ENCODE data around the gene THSD7A. TPM values are rescaled to one million over a fixed set of nuclear protein-coding genes. Genes with fewer than 3 reads are reported as not detected.

Gene THSD7A
- total and polyA plus RNA-seq, 2 of the 4 experiments (the other 2 are of a cell fraction), result 0.02 to 0.18 TPM

DNA sequence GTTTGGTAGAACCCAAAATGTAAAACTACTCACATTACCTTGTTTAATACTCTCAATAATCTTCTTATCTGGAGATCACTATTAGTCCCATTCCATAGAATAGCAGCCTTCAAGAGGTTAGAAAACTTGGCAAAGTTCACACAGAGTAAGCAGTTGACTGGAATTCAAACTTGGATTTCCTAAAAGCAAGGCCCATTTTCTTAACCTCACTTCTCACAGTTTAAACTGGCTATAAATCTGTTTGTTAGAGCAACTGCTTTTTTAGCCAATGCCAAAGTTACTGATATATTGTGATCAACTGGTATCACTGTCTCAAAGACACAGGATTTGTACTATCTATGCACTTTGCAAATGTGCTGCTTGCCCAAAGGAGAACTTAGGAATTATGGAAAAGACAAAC, 230.2 kb downstream of the THSD7A start:
- Histone ChIP-seq H3K4me2 (ENCODE audit: low read depth, low read length) (no peak overlapping the region), H2BK5ac (ENCODE audit: low read depth, low read length, poor library complexity, severe bottlenecking) (no peak overlapping the region), H2AK9ac (replicated peaks; ENCODE audit: low read depth, low read length, poor library complexity) (no peak overlapping the region), H3K4ac (ENCODE audit: low read depth, low read length) (no peak overlapping the region), H4K91ac (ENCODE audit: insufficient read depth, low read depth, low read length) (no peak overlapping the region), H3K9me3 (ENCODE audit: control insufficient read depth, insufficient read depth, low read length) (peaks cover 7% of the 10 kb centered on the region), H3K27ac (ENCODE audit: insufficient read depth, low read length) (no peak overlapping the region), H2BK120ac (ENCODE audit: low read depth, low read length) (no peak overlapping the region), H3K79me1 (ENCODE audit: low read depth in 1 of 2, low read length in 2 of 2) (no peaks in the 10 kb centered on the region), H3K27me3 (ENCODE audit: control insufficient read depth, insufficient read depth, low read length) (no peaks in the 10 kb centered on the region), H3K4me1 (ENCODE audit: control insufficient read depth, insufficient read depth, low read length) (no peaks in the 10 kb centered on the region), H3K4me3 (ENCODE audit: insufficient read depth, low read depth, low read length) (no peak overlapping the region), H2BK15ac (ENCODE audit: low read depth, low read length) (no peak overlapping the region), H3K14ac (replicated peaks; ENCODE audit: low read depth, low read length) (no peak overlapping the region), H4K20me1 (ENCODE audit: insufficient read depth, low read length) (no peaks in the 10 kb centered on the region), H4K8ac (ENCODE audit: low read depth in 2 of 2, low read length in 2 of 2) (no peak overlapping the region), H3K18ac (ENCODE audit: low read depth, low read length) (no peak overlapping the region), H2AK5ac (ENCODE audit: low read depth, low read length) (no peak overlapping the region), H2BK20ac (ENCODE audit: low read depth, low read length) (no peak overlapping the region), H3K9me1 (ENCODE audit: insufficient read depth, low read length) (no peaks in the 10 kb centered on the region), H3K9ac (ENCODE audit: low read depth, low read length) (no peak overlapping the region), H4K5ac (ENCODE audit: low read depth, low read length) (no peak overlapping the region), H3K36me3 (ENCODE audit: control insufficient read depth, insufficient read depth, low read length) (no peaks in the 10 kb centered on the region), H3K23ac (ENCODE audit: low read depth, low read length) (no peak overlapping the region), H2AFZ (replicated peaks; ENCODE audit: low read length, poor library complexity) (no peak overlapping the region), H3K56ac (ENCODE audit: extremely low read depth, insufficient read depth, low read length) (no peak overlapping the region)
- BruUV-seq (replicated peaks), result no TSS peak
- POLR2A ChIA-PET (ENCODE audit: unreplicated experiment), result no interaction called here
- TF ChIP-seq RFX5 (IDR thresholded peaks at IDR 0.05; ENCODE audit: low read depth, low read length), result no peak
- TF ChIP-seq MXI1 (IDR thresholded peaks at IDR 0.05; ENCODE audit: borderline replicate concordance, low read depth, low read length), result no peak
- TF ChIP-seq, protein P1, sequence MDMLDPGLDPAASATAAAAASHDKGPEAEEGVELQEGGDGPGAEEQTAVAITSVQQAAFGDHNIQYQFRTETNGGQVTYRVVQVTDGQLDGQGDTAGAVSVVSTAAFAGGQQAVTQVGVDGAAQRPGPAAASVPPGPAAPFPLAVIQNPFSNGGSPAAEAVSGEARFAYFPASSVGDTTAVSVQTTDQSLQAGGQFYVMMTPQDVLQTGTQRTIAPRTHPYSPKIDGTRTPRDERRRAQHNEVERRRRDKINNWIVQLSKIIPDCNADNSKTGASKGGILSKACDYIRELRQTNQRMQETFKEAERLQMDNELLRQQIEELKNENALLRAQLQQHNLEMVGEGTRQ (IDR thresholded peaks at IDR 0.05; ENCODE audit: low read depth, low read length), result no peak
- TF ChIP-seq, protein P2, sequence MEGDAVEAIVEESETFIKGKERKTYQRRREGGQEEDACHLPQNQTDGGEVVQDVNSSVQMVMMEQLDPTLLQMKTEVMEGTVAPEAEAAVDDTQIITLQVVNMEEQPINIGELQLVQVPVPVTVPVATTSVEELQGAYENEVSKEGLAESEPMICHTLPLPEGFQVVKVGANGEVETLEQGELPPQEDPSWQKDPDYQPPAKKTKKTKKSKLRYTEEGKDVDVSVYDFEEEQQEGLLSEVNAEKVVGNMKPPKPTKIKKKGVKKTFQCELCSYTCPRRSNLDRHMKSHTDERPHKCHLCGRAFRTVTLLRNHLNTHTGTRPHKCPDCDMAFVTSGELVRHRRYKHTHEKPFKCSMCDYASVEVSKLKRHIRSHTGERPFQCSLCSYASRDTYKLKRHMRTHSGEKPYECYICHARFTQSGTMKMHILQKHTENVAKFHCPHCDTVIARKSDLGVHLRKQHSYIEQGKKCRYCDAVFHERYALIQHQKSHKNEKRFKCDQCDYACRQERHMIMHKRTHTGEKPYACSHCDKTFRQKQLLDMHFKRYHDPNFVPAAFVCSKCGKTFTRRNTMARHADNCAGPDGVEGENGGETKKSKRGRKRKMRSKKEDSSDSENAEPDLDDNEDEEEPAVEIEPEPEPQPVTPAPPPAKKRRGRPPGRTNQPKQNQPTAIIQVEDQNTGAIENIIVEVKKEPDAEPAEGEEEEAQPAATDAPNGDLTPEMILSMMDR (conservative IDR thresholded peaks at IDR 0.05; ENCODE audit: low read depth, low read length), result no peak
- DNase-seq (no peak), ATAC-seq (ENCODE audit: low read depth) (no peak)
- CTCF ChIA-PET, result no interaction called here
- dilution Hi-C loops (cut with HindIII; ENCODE audit: low sequenced_read_pairs, unreplicated experiment) (no loop called here), intact Hi-C loops (cut with micrococcal nuclease) (no loop called here), in situ Hi-C loops (cut with MboI; ENCODE audit: low sequenced_read_pairs) (no loop called here)

Measured in IMR-90 (cell line).